Stimulated activated CD8-positive, alpha-beta memory T cell treated with anti-CD3 and anti-CD28 coated beads, Interleukin-7, amount 100 ng/mL, for 24 hours (primary cell): ENCODE results near the gene GPR171.

Experiments
- DNase-seq: peaks from one replicate; pipeline ENCODE4 v3.0.0-alpha.2; 2020; ENCODE audit warnings: low read depth

GPR171 gene

GRCh38 chr3:151174351-151174750 lies 28.7 kb downstream of the GPR171 start:
- no peak for DNase-seq

- no peak for DNase-seq
These were observed 31.8 kb downstream of the GPR171 start for GRCh38 chr3:151171145-151171757.

- peak; percentile 19 for DNase-seq
These were observed 32.9 kb downstream of the GPR171 start for GRCh38 chr3:151169948-151170679.

- no peak for DNase-seq
These were observed 33.6 kb downstream of the GPR171 start for GRCh38 chr3:151169262-151169947.

- DNase-seq: peak; percentile 72
These were observed 34.5 kb downstream of the GPR171 start for GRCh38 chr3:151168269-151169094.

GRCh38 chr3:151166161-151166560 lies 36.9 kb downstream of the GPR171 start:
- no peak for DNase-seq

- DNase-seq: no peak
These were observed 37.8 kb downstream of the GPR171 start for GRCh38 chr3:151165226-151165625.

- no peak for DNase-seq
These were observed 43.2 kb downstream of the GPR171 start for GRCh38 chr3:151159806-151160205.

GRCh38 chr3:151156618-151157216 lies 46.3 kb downstream of the GPR171 start:
- no peak for DNase-seq

GRCh38 chr3:151155409-151156128 lies 47.4 kb downstream of the GPR171 start:
- no peak for DNase-seq

GRCh38 chr3:151154566-151154965 lies 48.5 kb downstream of the GPR171 start:
- DNase-seq: no peak

GRCh38 chr3:151152455-151153079 lies 50.4 kb downstream of the GPR171 start:
- no peak for DNase-seq
